ENCODE results near the gene BCL11A. TPM values are rescaled to one million over a fixed set of nuclear protein-coding genes. Genes with fewer than 3 reads are reported as not detected.

Gene BCL11A
- total RNA-seq, 2 experiments from 2014 or later = 0.40 to 0.64 TPM

GRCh38 chr2:60533101-60534051 lies 20.1 kb downstream of the BCL11A start:
- peaks cover 2% of the 10 kb centered on the region for H3K4me1 Mint-ChIP-seq
- H3K27me3 Mint-ChIP-seq = peaks cover 58% of the 10 kb centered on the region
- no peak for ATAC-seq (ENCODE audit: low read depth)

GRCh38 chr2:60532421-60532820 lies 21.0 kb downstream of the BCL11A start:
- Mint-ChIP-seq H3K27me3 (peaks cover 56% of the 10 kb centered on the region), H3K9me3 (no peaks in the 10 kb centered on the region), H3K36me3 (no peaks in the 10 kb centered on the region), H3K4me1 (peaks cover 2% of the 10 kb centered on the region), H3K4me3 (no peak overlapping the region), H3K27ac (no peak overlapping the region)
- ATAC-seq (ENCODE audit: low read depth) (no peak), DNase-seq (no peak)
- POLR2A ChIA-PET = no interaction called here

More at GRCh38 chr2:60533101-60534051, 20.1 kb downstream of the BCL11A start:
- Mint-ChIP-seq H3K27ac (no peak overlapping the region), H3K4me3 (no peak overlapping the region), H3K36me3 (no peaks in the 10 kb centered on the region), H3K9me3 (no peaks in the 10 kb centered on the region)
- POLR2A ChIA-PET = no interaction called here
- DNase-seq = no peak

GRCh38 chr2:60531701-60532133 lies 21.7 kb downstream of the BCL11A start:
- Mint-ChIP-seq H3K4me3 (no peak overlapping the region), H3K9me3 (no peaks in the 10 kb centered on the region), H3K27me3 (peaks cover 61% of the 10 kb centered on the region), H3K36me3 (no peaks in the 10 kb centered on the region), H3K4me1 (peaks cover 2% of the 10 kb centered on the region), H3K27ac (no peak overlapping the region)
- POLR2A ChIA-PET = interaction anchor here (0.7 kb wide), 1 partner anchor 24 kb away, joined by 3 read pairs; no protein-coding TSS in a partner anchor
- ATAC-seq (ENCODE audit: low read depth) = no peak
- no peak for DNase-seq

- Mint-ChIP-seq H3K36me3 (no peaks in the 10 kb centered on the region), H3K4me3 (no peak overlapping the region), H3K27ac (no peak overlapping the region), H3K4me1 (peaks cover 7% of the 10 kb centered on the region), H3K9me3 (no peaks in the 10 kb centered on the region), H3K27me3 (peaks cover 58% of the 10 kb centered on the region)
- POLR2A ChIA-PET = no interaction called here
- ATAC-seq (ENCODE audit: low read depth) (no peak), DNase-seq (no peak)
Measured at GRCh38 chr2:60530660-60531281, 22.7 kb downstream of the BCL11A start.

- H3K4me3 Mint-ChIP-seq = no peak overlapping the region
- no peak overlapping the region for H3K27ac Mint-ChIP-seq
- H3K4me1 Mint-ChIP-seq = peaks cover 10% of the 10 kb centered on the region
- no peaks in the 10 kb centered on the region for H3K9me3 Mint-ChIP-seq
- no peaks in the 10 kb centered on the region for H3K36me3 Mint-ChIP-seq
- ATAC-seq (ENCODE audit: low read depth) (no peak), DNase-seq (no peak)
- peaks cover 57% of the 10 kb centered on the region for H3K27me3 Mint-ChIP-seq
- POLR2A ChIA-PET = no interaction called here
Measured at GRCh38 chr2:60529785-60530627, 23.4 kb downstream of the BCL11A start.

- peaks cover 10% of the 10 kb centered on the region for H3K4me1 Mint-ChIP-seq
- no peak for DNase-seq
- H3K4me3 Mint-ChIP-seq = no peak overlapping the region
- peaks cover 51% of the 10 kb centered on the region for H3K27me3 Mint-ChIP-seq
- POLR2A ChIA-PET = no interaction called here
- no peaks in the 10 kb centered on the region for H3K9me3 Mint-ChIP-seq
- H3K36me3 Mint-ChIP-seq = no peaks in the 10 kb centered on the region
- no peak overlapping the region for H3K27ac Mint-ChIP-seq
- ATAC-seq (ENCODE audit: low read depth) = no peak
Measured at GRCh38 chr2:60529136-60529784, 24.2 kb downstream of the BCL11A start.

DNA sequence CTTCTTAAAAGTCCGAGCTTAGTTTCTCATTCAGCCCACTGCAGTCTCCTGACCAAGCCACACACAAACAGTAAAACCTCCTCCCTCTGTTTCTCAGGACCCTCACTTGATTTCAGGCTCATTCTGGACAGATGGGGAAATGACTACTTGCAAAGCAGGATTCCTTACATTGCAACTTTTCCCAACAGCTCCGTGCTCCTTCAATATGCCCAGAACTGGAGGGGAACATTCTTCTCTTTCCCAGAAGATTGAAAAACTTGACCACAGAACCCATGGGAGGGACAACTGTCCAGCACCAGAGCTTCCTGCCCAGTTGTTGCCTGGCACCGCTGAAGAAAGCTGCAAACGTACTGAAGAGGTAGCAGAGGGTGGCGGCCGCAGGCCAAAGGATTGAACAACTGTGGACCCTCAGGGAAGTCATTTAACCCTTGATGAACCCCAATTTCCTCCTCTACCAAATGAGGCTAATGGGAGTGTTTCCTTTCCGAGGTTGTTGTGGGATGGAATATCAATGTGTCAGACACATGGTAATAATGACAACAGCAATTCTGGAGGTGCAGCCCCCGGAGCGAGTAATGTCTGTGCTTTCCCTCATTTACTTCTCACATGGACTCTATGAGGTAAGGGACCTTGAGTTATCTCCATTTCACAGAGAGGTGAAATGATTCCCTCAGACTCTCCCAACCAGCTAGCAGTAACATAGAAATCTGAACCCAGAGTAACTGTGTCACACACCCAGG lies 25.0 kb downstream of the BCL11A start:
- no peak for DNase-seq
- H3K9me3 Mint-ChIP-seq = no peaks in the 10 kb centered on the region
- no peak for ATAC-seq (ENCODE audit: low read depth)
- peaks cover 10% of the 10 kb centered on the region for H3K4me1 Mint-ChIP-seq
- POLR2A ChIA-PET = no interaction called here
- peaks cover 55% of the 10 kb centered on the region for H3K27me3 Mint-ChIP-seq
- H3K4me3 Mint-ChIP-seq = no peak overlapping the region
- H3K36me3 Mint-ChIP-seq = no peaks in the 10 kb centered on the region
- H3K27ac Mint-ChIP-seq = no peak overlapping the region

- peaks cover 59% of the 10 kb centered on the region for H3K27me3 Mint-ChIP-seq
- DNase-seq = no peak
- H3K27ac Mint-ChIP-seq = no peak overlapping the region
- H3K4me3 Mint-ChIP-seq = no peak overlapping the region
- H3K36me3 Mint-ChIP-seq = no peaks in the 10 kb centered on the region
- ATAC-seq (ENCODE audit: low read depth) = no peak
- peaks cover 10% of the 10 kb centered on the region for H3K4me1 Mint-ChIP-seq
- POLR2A ChIA-PET = no interaction called here
- H3K9me3 Mint-ChIP-seq = no peaks in the 10 kb centered on the region
Measured at GRCh38 chr2:60527762-60528161, 25.7 kb downstream of the BCL11A start.

DNA sequence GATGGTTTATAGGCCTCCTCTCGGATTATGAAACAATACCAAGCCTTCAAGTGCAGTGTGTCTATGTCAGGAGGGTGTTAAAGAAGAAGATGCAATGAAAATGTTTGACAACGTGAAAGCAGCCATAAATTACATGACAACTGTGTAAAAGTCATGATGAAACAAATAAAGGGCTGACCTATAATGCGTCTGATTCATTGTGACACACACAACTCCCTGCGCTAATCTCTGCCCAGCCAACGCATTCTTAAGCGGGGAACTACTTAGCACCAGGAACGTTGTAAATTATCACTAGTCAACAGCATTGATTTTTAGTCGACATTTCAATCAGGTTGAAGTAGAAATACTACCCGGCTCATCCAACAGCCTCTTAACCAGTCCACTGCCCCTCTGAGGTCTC lies 26.8 kb downstream of the BCL11A start:
- ATAC-seq (ENCODE audit: low read depth) (no peak), DNase-seq (no peak)
- Mint-ChIP-seq H3K4me3 (no peak overlapping the region), H3K4me1 (peaks cover 10% of the 10 kb centered on the region), H3K27ac (no peak overlapping the region), H3K27me3 (peaks cover 59% of the 10 kb centered on the region), H3K36me3 (no peaks in the 10 kb centered on the region), H3K9me3 (no peaks in the 10 kb centered on the region)
- POLR2A ChIA-PET = no interaction called here

GRCh38 chr2:60525899-60526298 lies 27.6 kb downstream of the BCL11A start:
- DNase-seq (no peak), ATAC-seq (ENCODE audit: low read depth) (no peak)
- Mint-ChIP-seq H3K36me3 (no peaks in the 10 kb centered on the region), H3K9me3 (no peaks in the 10 kb centered on the region), H3K27me3 (peaks cover 61% of the 10 kb centered on the region), H3K4me3 (no peak overlapping the region), H3K4me1 (peaks cover 10% of the 10 kb centered on the region), H3K27ac (no peak overlapping the region)
- POLR2A ChIA-PET = no interaction called here

DNA sequence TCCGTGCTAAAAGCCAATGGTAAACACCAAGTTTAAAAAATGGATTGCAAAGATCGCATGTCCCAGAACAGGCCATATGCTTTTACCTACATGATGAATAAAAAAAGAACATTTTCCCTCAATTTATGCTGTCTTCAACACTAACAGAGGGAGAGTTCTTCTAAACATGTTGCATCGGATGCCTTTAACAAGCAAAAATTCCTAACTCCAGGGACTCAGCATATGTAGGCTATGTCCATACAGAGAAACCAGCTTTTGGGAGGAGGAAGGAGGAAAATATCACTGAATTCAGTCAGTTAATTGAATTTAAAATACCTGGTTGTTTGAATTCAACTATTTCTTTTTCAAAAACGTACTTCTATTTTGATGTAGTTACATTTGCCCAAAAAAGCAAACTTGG lies 28.6 kb downstream of the BCL11A start:
- H3K4me1 Mint-ChIP-seq = peaks cover 8% of the 10 kb centered on the region
- no peak overlapping the region for H3K27ac Mint-ChIP-seq
- no peaks in the 10 kb centered on the region for H3K36me3 Mint-ChIP-seq
- H3K9me3 Mint-ChIP-seq = no peaks in the 10 kb centered on the region
- peaks cover 52% of the 10 kb centered on the region for H3K27me3 Mint-ChIP-seq
- DNase-seq (no peak), ATAC-seq (ENCODE audit: low read depth) (no peak)
- POLR2A ChIA-PET = no interaction called here
- no peak overlapping the region for H3K4me3 Mint-ChIP-seq

GRCh38 chr2:60523963-60524362 lies 29.5 kb downstream of the BCL11A start:
- Mint-ChIP-seq H3K4me3 (no peak overlapping the region), H3K27ac (no peak overlapping the region), H3K27me3 (peaks cover 50% of the 10 kb centered on the region), H3K9me3 (no peaks in the 10 kb centered on the region), H3K4me1 (peaks cover 8% of the 10 kb centered on the region), H3K36me3 (no peaks in the 10 kb centered on the region)
- DNase-seq = no peak
- no peak for ATAC-seq (ENCODE audit: low read depth)
- POLR2A ChIA-PET = no interaction called here
